NCI-H2107 (cell line): ENCODE measurements around the gene TMEM259.

Experiments
- DNase-seq: peaks from one replicate; lab custom pipeline; 2025; lab: John Stamatoyannopoulos, UW

The TMEM259 gene

DNA sequence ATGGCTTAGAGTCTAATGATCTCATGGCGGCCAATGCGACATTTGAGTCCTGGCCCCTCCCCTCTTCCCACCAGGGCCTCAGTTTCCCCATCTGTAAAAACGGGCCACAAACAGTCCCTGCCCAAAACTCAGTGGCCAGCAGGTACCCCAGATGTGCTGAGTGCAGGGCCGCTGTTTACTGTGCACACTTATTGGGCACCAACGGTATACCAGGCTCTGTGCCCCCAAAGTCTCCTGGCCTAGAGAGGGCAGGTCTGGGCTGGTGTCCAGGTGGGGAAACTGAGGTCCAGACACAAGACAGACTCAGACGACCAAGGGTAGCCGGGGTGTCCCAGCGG is 60.4 kb downstream of the TMEM259 start:
- no peak for DNase-seq

DNA sequence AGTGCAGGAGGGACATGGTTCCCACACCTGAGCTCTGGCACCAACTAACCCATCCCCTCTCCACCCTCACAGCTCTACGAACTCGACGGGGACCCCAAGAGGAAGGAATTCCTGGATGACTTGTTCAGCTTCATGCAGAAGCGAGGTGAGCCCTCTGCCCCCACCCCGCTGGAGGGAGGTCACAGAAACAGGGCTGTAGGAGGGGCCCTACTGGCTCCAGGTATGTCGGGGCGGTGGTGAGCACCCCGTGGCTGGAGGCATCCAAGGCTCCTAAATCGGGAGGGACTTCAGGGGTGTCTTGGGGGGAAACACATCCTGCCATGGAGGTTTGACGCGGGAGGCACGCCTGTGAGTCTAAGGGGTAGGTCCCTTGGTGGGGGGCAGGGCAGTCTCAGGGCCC is 60.9 kb downstream of the TMEM259 start:
- DNase-seq: no peak
